Mammary epithelial cell (primary cell): ENCODE results near the gene COL9A2.

Experiments
- CTCF ChIP-seq, 2 donors: IDR thresholded peaks in 1 of 2; conservative IDR thresholded peaks in 1 of 2; 2 replicates each; pipeline ENCODE4 v1.5.1; 2011 to 2012; ENCODE audit warnings: inconsistent platforms in 2 of 2, low read length in 2 of 2, mild to moderate bottlenecking in 2 of 2, control low read depth in 1 of 2, low read depth in 1 of 2; ENCODE audit not compliant: insufficient read depth in 1 of 2; ENCODE audit errors: extremely low read depth in 1 of 2
- EZH2 ChIP-seq: IDR thresholded peaks from 2 replicates; pipeline ENCODE4 v1.6.1; 2012; ENCODE audit warnings: low read length, inconsistent platforms, borderline replicate concordance

GRCh38 chr1:40257313-40257687, 59.8 kb downstream of the COL9A2 start:
- TF ChIP-seq CTCF (conservative IDR thresholded peaks at IDR 0.05 in 1 of 2, IDR thresholded peaks at IDR 0.05 in 1 of 2; ENCODE audit: extremely low read depth in 1 of 2, insufficient read depth in 1 of 2, low read depth in 1 of 2, low read length in 2 of 2): no peak
- TF ChIP-seq EZH2: no peak
